Colonic mucosa (tissue), 4 donors: ENCODE data around the gene FBXO31. TPM values are rescaled to one million over a fixed set of nuclear protein-coding genes. Genes with fewer than 3 reads are reported as not detected.
"Not testable (repeated sequence)": the region's sequence is repeated elsewhere in the genome, so short reads cannot be mapped to it uniquely, and the experiment has no call there.

Source experiments
- DNase-seq: peaks from one replicate; pipeline ENCODE4 v3.0.0-alpha.2; 2020
- H3K27ac ChIP-seq: fragments of 200-600 bp; one replicate; pipeline ENCODE4 v1.8.0; 2021
- H3K27me3 ChIP-seq: fragments of 200-600 bp; one replicate; pipeline ENCODE4 v1.8.0; 2021
- H3K36me3 ChIP-seq: fragments of 200-600 bp; one replicate; pipeline ENCODE4 v1.8.0; 2021
- H3K4me1 ChIP-seq: fragments of 200-600 bp; one replicate; pipeline ENCODE4 v1.8.0; 2021; ENCODE audit warnings: mild to moderate bottlenecking
- H3K4me3 ChIP-seq: fragments of 200-600 bp; one replicate; pipeline ENCODE4 v1.8.0; 2021
- H3K9ac ChIP-seq, 2 donors: one replicate each; pipeline ENCODE4 v1.7.0; 2013; ENCODE audit warnings: control low read depth in 2 of 2, low read depth in 2 of 2, low read length in 2 of 2
- H3K9me3 ChIP-seq: fragments of 200-600 bp; one replicate; pipeline ENCODE4 v1.8.0; 2021
- intact Hi-C: fragments of 100-400 bp; cut with DNase I; formaldehyde crosslinking; loops from one replicate; pipeline ENCODE4 v1.14.1; 2022
- total RNA-seq, 2 donors: library from RNA; stranded (reverse); fragmentation: NEBNext Ultra II Directional in 1 of 2; extraction: Animal tissue kit (Norgen Biotek cat#: 25700) in 1 of 2; gene quantifications; one replicate each; pipeline ENCODE4 v1.2.1, GENCODE V29; 2021
- TF ChIP-seq, protein P1 (sequence below): fragments of 200-600 bp; IDR thresholded peaks from one replicate; pipeline ENCODE4 v1.8.0; 2022; ENCODE audit warnings: antibody characterized with exemption, mild to moderate bottlenecking
- donor health status: healthy.
- donor health status: DM: no; HTN: no; CAD: no.
- donor health status: DM: no; HTN: no; CAD: no.

The FBXO31 gene
- total RNA-seq, 2 donors from 2014 or later = 35.1 to 52.3 TPM

DNA sequence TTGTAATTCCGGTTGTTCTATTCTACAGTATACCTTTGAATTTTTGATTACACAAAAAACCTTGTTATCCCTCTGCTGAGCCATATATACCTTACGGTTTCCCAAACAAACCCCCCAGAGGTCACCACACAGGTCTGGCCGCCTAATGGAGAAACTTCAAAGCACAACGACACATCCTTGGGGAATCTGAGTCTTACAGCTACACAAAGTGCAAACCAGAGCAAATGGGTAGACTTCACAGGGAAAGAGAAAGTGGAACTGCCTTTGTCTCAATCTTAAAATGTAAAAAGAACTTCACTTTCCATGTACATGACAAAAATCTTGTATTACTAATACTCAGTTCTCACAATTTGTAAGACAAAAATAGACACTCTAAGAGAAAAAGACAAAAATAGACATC lies 2.7 kb downstream of the FBXO31 start:
- H3K9ac ChIP-seq = peak overlapping the region; percentile 8 to 79
- no peaks in the 10 kb centered on the region for H3K9me3 ChIP-seq
- intact Hi-C loops = no loop called here
- H3K4me3 ChIP-seq = no peak overlapping the region
- no peaks in the 10 kb centered on the region for H3K36me3 ChIP-seq
- DNase-seq = no peak
- TF ChIP-seq, protein P1, sequence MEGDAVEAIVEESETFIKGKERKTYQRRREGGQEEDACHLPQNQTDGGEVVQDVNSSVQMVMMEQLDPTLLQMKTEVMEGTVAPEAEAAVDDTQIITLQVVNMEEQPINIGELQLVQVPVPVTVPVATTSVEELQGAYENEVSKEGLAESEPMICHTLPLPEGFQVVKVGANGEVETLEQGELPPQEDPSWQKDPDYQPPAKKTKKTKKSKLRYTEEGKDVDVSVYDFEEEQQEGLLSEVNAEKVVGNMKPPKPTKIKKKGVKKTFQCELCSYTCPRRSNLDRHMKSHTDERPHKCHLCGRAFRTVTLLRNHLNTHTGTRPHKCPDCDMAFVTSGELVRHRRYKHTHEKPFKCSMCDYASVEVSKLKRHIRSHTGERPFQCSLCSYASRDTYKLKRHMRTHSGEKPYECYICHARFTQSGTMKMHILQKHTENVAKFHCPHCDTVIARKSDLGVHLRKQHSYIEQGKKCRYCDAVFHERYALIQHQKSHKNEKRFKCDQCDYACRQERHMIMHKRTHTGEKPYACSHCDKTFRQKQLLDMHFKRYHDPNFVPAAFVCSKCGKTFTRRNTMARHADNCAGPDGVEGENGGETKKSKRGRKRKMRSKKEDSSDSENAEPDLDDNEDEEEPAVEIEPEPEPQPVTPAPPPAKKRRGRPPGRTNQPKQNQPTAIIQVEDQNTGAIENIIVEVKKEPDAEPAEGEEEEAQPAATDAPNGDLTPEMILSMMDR = no peak
- H3K27me3 ChIP-seq = no peaks in the 10 kb centered on the region
- H3K27ac ChIP-seq = no peak overlapping the region
- H3K4me1 ChIP-seq = peaks cover 13% of the 10 kb centered on the region

DNA sequence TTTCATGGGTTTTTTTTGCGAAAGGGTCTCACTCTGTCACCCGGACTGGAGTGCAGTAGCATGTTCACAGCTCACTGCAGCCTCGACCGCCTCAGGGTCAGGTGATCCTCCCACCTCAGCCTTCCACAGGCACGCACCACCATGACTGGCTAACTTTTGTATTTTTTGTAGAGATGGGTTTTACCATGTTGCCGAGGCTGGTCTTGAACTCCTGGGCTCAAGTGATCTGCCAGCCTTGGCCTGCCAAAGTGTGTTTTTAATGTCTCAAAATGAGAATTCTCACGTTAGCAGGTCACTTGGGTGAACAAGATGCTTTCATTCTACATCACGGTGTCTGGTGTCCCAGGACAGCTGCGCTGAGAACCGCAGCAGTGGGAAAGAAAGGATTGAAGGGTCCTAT lies 3.2 kb downstream of the FBXO31 start:
- Histone ChIP-seq H3K9ac (peak overlapping the region in 1 of 2 donors; percentile 79), H3K36me3 (no peaks in the 10 kb centered on the region), H3K27ac (peak overlapping the region; percentile 6), H3K4me3 (no peak overlapping the region), H3K4me1 (peaks cover 13% of the 10 kb centered on the region), H3K9me3 (no peaks in the 10 kb centered on the region), H3K27me3 (no peaks in the 10 kb centered on the region)
- intact Hi-C loops = no loop called here
- TF ChIP-seq, protein P1 = no peak
- DNase-seq = no peak

DNA sequence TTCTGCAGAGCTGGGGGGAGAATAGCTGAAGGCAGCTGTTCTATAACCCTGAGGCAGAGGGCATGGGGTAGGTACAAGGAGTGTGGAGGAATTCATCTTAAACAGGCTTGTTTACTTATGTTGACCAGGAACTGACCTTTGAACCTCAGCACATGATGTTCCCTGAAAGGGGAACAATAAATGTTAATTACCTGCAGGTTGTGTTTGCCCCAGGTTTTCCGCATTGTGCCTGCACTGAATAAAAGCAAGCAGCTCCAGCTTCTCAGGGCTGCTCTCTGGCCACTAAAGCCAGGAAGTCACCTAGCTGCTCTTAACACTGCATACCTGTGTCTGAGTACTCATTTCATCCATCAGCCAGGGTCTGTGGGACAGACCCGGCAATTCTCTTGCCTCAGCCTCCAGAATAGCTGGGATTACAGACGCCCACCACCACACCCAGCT lies 4.2 kb downstream of the FBXO31 start:
- H3K36me3 ChIP-seq, H3K4me3 ChIP-seq, H3K9ac ChIP-seq, H3K4me1 ChIP-seq, H3K9me3 ChIP-seq, H3K27me3 ChIP-seq: not testable (repeated sequence)
- peak overlapping the region; percentile 65 for H3K27ac ChIP-seq
- DNase-seq = peak; percentile 84
- intact Hi-C loops = loop anchor here (5.0 kb wide), 1 partner anchor 52 kb away; no protein-coding TSS in a partner anchor

DNA sequence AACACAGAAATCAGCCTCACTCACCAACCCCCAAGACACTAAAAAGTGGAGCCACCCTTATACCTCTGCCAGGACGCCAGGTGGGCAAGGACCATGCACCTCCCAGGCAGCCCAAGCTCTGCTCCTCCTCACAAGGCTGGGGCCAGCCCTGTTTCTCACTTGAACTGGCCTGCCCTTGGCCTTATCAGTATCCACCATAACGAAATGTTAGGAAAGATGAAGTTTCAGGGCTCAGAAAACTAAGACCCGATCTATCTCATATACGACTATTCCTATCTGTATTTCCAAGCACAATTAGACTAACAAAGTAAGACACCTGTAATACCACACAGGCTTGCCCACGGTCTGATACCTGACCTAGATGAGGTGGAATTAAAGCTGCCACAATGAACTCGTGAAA lies 6.9 kb downstream of the FBXO31 start:
- no peak overlapping the region for H3K4me3 ChIP-seq
- peaks cover 8% of the 10 kb centered on the region for H3K4me1 ChIP-seq
- TF ChIP-seq, protein P1 = no peak
- no peaks in the 10 kb centered on the region for H3K9me3 ChIP-seq
- H3K27ac ChIP-seq = no peak overlapping the region
- H3K9ac ChIP-seq = no peak overlapping the region
- intact Hi-C loops = loop anchor here (5.0 kb wide), 1 partner anchor 49 kb away; no protein-coding TSS in a partner anchor
- DNase-seq = no peak
- H3K36me3 ChIP-seq = no peaks in the 10 kb centered on the region
- H3K27me3 ChIP-seq = no peaks in the 10 kb centered on the region

DNA sequence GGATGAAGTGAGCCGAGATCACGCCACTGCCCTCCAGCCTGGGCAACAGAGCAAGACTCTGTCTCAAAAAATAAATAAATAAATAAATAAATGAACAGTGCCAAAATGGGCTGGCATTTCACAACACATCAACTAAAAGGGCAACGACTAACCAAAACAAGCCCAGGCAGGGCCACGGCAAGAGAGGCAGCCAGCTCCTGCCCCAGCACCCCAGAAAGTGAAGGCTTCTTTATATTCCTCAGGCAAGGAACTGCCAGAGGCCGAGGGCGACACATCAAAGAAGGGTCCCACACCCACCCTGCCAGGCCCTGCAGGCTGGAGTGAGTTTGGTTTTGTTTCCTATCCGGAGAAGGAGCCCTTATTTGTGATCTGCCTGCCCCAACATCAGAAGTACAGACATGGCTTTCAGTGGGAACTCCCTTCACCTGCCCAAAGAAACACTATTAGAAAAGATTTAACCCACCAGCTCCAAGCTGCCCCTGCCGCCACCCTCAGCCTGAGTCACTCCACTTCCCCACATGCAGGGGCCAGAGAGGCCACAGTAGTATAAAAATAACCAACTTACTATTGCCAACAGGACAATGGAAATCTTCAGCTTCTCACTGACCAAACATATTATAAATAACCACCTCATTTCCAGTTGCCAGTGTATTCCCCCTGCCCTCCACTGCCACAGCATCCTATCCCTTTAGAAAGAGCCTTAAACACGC lies 8.0 kb downstream of the FBXO31 start:
- Histone ChIP-seq H3K9ac (no peak overlapping the region), H3K9me3 (no peaks in the 10 kb centered on the region), H3K36me3 (no peaks in the 10 kb centered on the region), H3K4me1 (peaks cover 7% of the 10 kb centered on the region), H3K27ac (no peak overlapping the region), H3K4me3 (no peak overlapping the region), H3K27me3 (no peaks in the 10 kb centered on the region)
- DNase-seq = no peak
- TF ChIP-seq, protein P1 = no peak
- intact Hi-C loops = loop anchor here (5.0 kb wide), 1 partner anchor 48 kb away; no protein-coding TSS in a partner anchor

DNA sequence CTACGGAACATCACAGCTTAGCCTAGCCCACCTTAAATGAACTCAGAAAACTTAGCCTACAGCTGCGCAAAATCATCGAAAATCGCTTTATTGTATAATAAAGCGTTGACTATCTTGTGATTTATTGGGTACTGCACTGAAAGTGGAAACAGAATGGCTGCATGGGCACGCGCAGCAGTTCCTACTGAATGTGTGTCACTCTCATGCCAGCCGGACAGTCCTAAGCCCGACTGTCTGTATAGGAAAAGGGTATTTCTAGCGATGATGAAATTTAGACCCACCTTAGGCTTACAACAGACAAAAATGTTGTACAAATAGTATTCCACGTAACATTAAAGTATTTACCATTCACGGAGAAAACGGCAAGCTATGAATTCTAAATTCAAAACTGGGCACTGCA lies 9.3 kb downstream of the FBXO31 start:
- Histone ChIP-seq H3K27ac (no peak overlapping the region), H3K9ac (no peak overlapping the region), H3K9me3 (no peaks in the 10 kb centered on the region), H3K27me3 (no peaks in the 10 kb centered on the region), H3K4me3 (no peak overlapping the region), H3K36me3 (no peaks in the 10 kb centered on the region), H3K4me1 (peaks cover 6% of the 10 kb centered on the region)
- intact Hi-C loops = no loop called here
- TF ChIP-seq, protein P1 = no peak
- DNase-seq = no peak
